ENCODE data around the gene TGIF1. TPM values are rescaled to one million over a fixed set of nuclear protein-coding genes. Genes with fewer than 3 reads are reported as not detected.

Gene TGIF1
- total and polyA plus RNA-seq, 2 experiments from 2014 or later, result 41.2 to 62.7 TPM

DNA sequence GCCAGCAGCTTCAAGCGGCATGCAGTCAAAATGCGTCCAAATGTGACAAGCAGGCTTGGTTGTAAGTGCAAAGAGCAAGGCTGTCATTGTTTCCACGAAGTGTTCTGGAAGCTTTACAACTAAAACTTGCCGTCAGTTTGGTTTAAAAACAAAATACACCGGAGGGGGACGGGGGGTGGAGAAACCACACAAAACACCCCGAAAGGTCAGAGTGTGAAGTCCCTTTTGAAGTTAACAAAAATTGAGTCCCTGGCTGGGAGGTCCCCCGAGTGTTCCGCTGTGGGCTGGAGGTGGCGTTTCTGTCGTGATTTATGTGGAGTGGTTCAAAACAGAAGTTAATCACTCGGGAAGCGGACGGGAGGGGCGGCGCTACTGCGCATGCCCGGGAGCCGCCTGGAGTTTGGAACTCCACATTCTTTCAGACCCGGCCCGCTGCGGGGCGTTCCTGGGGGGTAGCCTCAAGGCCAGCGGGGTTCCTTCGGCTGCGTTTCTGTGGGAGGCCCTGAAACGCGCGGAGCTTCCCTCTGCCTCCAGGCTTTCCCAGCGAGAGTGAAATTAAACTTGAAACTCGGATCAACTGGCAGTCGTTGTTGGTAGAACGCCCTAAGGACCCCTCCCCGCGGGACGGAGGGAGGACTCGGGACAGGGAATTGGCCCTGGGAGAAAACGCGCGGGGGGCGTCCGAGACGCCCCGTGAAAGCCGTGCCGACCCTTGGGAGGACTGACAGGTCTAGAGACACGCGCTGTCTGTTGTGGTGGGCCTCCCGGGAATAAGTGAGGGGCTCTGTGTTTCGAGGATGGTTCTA lies 1.4 kb downstream of the TGIF1 start:
- Histone ChIP-seq H3K27me3 (no peaks in the 10 kb centered on the region), H3K9me3 (ENCODE audit: low read depth) (no peaks in the 10 kb centered on the region), H3K36me3 (peaks cover 2% of the 10 kb centered on the region), H3K4me3 (peak overlapping the region; percentile 97), H3K4me1 (ENCODE audit: low read depth) (peaks cover 28% of the 10 kb centered on the region), H3K27ac (peak overlapping the region; percentile 94)
- DNase-seq (ENCODE audit: low read depth in 1 of 2, low spot score in 1 of 2), result peak; percentile 88 to 94
- TF ChIP-seq, protein P1, sequence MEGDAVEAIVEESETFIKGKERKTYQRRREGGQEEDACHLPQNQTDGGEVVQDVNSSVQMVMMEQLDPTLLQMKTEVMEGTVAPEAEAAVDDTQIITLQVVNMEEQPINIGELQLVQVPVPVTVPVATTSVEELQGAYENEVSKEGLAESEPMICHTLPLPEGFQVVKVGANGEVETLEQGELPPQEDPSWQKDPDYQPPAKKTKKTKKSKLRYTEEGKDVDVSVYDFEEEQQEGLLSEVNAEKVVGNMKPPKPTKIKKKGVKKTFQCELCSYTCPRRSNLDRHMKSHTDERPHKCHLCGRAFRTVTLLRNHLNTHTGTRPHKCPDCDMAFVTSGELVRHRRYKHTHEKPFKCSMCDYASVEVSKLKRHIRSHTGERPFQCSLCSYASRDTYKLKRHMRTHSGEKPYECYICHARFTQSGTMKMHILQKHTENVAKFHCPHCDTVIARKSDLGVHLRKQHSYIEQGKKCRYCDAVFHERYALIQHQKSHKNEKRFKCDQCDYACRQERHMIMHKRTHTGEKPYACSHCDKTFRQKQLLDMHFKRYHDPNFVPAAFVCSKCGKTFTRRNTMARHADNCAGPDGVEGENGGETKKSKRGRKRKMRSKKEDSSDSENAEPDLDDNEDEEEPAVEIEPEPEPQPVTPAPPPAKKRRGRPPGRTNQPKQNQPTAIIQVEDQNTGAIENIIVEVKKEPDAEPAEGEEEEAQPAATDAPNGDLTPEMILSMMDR (IDR thresholded peaks at IDR 0.05; ENCODE audit: low read depth, low read length), result no peak

DNA sequence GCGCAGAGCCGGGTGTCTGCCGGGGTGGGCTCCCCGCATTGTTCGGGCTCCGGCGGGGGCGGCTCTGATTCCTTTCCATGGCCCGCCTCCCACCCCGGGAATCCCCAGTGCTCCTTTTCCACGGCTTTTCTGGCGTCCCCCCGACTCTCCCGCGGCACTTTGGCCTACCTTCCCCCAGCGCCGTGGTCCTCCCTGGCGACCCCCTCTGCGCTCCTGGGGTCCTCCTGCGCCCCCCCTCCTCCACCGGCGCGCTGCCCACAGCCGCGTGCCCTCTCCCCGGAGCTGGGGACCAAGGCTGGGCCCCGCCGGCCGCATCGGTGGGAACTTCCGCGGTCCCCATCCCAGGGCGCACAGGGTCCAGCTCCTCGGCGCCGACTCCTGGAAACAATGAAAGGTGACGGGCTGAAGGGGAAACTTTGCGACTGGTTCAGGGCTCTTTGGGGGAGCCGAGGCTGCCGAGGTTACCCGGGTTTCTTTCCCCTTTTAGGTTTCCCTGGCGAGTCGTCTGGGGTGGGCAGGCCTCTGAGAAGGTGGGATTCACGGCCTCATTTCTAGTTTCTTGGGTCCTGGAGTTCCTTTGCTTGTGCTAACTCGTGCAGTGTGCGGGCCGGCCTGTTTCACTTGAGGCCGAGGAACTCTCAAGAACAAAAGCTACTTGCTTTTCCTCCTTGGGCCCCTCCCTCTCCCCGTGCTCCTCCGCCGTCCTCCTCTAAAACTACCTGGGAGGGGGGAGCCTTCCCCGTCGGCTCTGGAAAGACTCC lies 2.2 kb downstream of the TGIF1 start:
- peaks cover 10% of the 10 kb centered on the region for H3K36me3 ChIP-seq
- no peaks in the 10 kb centered on the region for H3K27me3 ChIP-seq
- peak overlapping the region; percentile 94 for H3K27ac ChIP-seq
- DNase-seq (ENCODE audit: low read depth in 1 of 2, low spot score in 1 of 2), result peak; percentile 63 to 78
- H3K4me1 ChIP-seq (ENCODE audit: low read depth), result peaks cover 21% of the 10 kb centered on the region
- no peaks in the 10 kb centered on the region for H3K9me3 ChIP-seq (ENCODE audit: low read depth)
- H3K4me3 ChIP-seq, result peak overlapping the region; percentile 97
- TF ChIP-seq, protein P1 (IDR thresholded peaks at IDR 0.05; ENCODE audit: low read depth, low read length), result no peak

DNA sequence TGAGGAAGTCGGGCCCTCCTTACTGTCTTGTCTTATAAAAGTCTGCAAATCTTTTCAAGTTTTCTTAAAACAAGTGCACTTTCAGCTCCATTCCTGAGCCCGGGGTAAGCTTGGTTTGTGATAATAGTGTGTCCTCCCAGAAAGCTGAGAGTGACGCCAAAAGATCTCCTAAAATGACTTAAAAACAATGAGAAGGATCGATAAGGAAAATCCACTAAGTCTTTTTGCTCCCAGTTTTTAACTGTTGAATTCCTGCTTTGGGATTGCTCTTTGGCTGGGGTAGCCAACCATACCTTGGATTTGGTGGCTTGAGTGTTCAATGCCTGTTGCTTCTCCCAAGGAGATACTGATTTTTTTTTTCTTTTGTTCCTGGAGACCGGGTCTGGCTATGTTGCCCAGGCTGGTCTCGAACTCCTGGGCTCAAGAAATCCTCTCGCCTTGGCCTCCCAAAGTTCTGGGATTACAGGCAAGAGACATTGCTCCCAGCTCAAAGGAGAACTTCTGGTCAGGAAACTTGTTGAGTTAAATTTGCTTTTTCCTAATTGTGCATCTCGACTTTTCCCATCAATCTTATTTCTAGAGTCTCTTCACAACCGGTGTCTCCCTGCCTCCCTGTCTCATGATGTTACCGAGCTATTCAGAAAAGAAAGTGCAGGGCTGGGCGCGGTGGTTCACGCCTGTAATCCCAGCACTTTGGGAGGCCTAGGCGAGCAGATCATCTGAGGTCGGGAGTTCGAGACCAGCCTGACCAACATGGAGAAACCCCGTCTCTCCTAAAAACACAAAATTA lies 3.0 kb downstream of the TGIF1 start:
- TF ChIP-seq, protein P1 (IDR thresholded peaks at IDR 0.05; ENCODE audit: low read depth, low read length), result no peak
- no peaks in the 10 kb centered on the region for H3K9me3 ChIP-seq (ENCODE audit: low read depth)
- H3K27ac ChIP-seq, result peak overlapping the region; percentile 94
- peaks cover 18% of the 10 kb centered on the region for H3K4me1 ChIP-seq (ENCODE audit: low read depth)
- DNase-seq (ENCODE audit: low read depth in 1 of 2, low spot score in 1 of 2), result peak in 1 of 2 donors; percentile 40
- H3K4me3 ChIP-seq, result peak overlapping the region; percentile 97
- no peaks in the 10 kb centered on the region for H3K27me3 ChIP-seq
- H3K36me3 ChIP-seq, result peaks cover 17% of the 10 kb centered on the region

DNA sequence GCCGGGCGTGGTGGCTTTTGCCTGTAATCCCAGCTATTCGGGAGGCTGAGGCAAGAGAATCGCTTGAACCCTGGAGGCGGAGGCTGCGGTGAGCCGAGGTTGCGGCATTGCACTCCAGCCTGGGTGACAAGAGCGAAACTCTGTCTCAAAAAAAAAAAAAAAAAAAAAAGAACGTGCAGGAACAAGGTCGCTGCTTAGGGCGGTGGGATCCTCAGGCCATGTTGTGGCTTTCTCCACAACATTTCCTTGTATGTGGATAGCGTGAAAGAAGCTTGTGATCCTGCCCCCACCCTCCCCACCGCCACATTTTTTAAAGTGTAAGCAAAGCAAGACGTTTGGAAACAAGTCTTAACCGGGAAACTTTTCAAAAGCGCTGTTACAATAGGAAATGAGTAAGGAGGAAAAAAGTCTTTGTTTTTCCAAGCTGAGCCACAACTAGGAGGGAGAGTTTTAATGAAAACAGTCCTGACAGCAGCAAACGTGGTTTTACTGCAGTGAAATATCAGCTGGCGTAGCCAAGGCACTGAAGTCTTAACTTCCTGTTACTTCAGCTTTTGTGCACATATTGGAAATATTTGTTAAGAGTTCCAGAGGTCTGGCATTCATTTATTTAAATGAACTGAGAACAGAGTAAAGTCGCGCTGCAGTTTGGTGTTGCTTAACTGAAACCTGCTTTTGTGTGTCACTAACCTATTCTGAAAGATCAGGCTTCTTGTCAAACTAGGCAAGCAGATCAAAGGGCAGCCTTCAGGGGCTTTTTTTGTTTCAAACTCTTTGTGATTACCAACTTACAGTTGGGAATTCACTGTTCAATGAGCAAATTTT lies 3.8 kb downstream of the TGIF1 start:
- peak; percentile 28 to 96 for DNase-seq (ENCODE audit: low read depth in 1 of 2, low spot score in 1 of 2)
- Histone ChIP-seq H3K9me3 (ENCODE audit: low read depth) (no peaks in the 10 kb centered on the region), H3K27ac (peak overlapping the region; percentile 94), H3K27me3 (no peaks in the 10 kb centered on the region), H3K4me1 (ENCODE audit: low read depth) (peaks cover 18% of the 10 kb centered on the region), H3K36me3 (peaks cover 25% of the 10 kb centered on the region), H3K4me3 (peak overlapping the region; percentile 97)
- TF ChIP-seq, protein P1 (IDR thresholded peaks at IDR 0.05; ENCODE audit: low read depth, low read length), result no peak

All from cardiac muscle cell (in vitro differentiated cells and primary cell).